AG04450 (cell line): ENCODE results near the gene TCP11. TPM values are rescaled to one million over a fixed set of nuclear protein-coding genes. Genes with fewer than 3 reads are reported as not detected.

Source experiments
- CTCF ChIA-PET: fragments of 300-600, 350-600 bp; formaldehyde crosslinking; extraction: SDS; loops from one replicate; lab custom pipeline; 2022; ENCODE audit warnings: antibody characterized with exemption, inconsistent platforms; lab: Charles Lee
- POLR2A ChIA-PET: fragments of 350-600 bp; formaldehyde crosslinking; extraction: SDS; loops from one replicate; lab custom pipeline; 2021; ENCODE audit warnings: antibody characterized with exemption, inconsistent platforms; lab: Yijun Ruan, JAX
- DNase-seq: peaks from one replicate; pipeline ENCODE4 v3.0.0-alpha.2; 2011; ENCODE audit warnings: low read depth, low spot score
- H3K27ac ChIP-seq: one replicate; pipeline ENCODE4 v1.5.1; 2012; ENCODE audit warnings: low read depth, low read length, control low read depth
- H3K27me3 ChIP-seq: one replicate; pipeline ENCODE4 v1.6.0; 2012; ENCODE audit warnings: low read length; ENCODE audit not compliant: control insufficient read depth, insufficient read depth
- H3K4me3 ChIP-seq: 2 replicates; pipeline ENCODE4 v1.5.1; 2011; ENCODE audit warnings: mild to moderate bottlenecking, low read depth, low read length, control low read depth
- H3K9me3 ChIP-seq: 2 replicates; pipeline ENCODE4 v1.5.1; 2012; ENCODE audit warnings: low read length; ENCODE audit not compliant: control insufficient read depth, insufficient read depth
- polyA minus RNA-seq: library from RNA; depleted of rRNA, polyadenylated mRNA; stranded (reverse); fragments of >200 nt; gene quantifications from 2 replicates; pipeline ENCODE4 v1.2.3, GENCODE V29; 2011; rRNA and poly(A)+ RNA removed
- polyA plus RNA-seq: library from polyadenylated mRNA; depleted of rRNA; stranded (reverse); fragments of >200 nt; gene quantifications from 2 replicates; pipeline ENCODE4 v1.2.3, GENCODE V29; 2011; rRNA removed
- TF ChIP-seq, protein P1 (sequence below): IDR thresholded peaks from 2 replicates; pipeline ENCODE4 v1.5.1; 2011; ENCODE audit warnings: low read depth, low read length, control low read depth, inconsistent platforms

TCP11 gene
- polyA plus RNA-seq (0.11 and 0.15 TPM in 2 replicates), polyA minus RNA-seq (0.23 and 0.26 TPM in 2 replicates)

DNA sequence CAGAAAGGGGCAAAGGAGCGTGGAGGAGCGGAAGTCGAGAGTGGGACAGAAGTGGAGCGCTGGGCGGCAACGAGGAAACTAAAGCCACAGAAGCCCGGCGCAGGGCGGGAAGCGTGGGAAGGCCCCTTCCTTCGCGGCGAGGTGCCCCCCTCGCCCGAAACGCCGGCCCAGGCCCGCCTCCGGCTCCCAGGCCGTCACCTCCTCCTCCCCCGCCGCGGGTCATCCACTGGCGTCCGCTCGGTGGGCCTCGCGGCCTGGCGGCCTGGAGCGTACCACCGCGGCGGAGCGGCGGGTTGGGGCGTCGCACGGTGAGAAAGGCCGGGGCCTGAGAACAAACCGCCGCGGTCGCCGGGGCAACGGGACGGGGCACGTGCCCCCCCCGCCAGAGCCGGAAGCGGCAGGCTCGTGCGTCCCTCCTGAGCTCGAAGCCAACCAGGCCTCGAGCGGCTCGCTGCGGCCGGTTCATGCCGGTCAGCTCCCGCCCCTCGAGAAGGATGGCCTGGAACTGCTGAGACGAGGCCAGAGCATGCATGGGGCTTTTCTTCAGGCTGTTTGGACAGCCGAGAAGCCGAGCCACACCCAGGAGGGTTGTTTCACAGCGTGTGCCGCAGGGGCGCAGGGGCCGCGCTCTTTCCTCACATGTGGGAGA, at the start of gene TCP11:
TSS of gene TCP11 (minus strand) at position 333 of the 649 bp plus-strand sequence. CDS start 469 bp downstream, outside the sequence.
- Histone ChIP-seq H3K4me3 (no peak within 1 kb of the TSS), H3K27me3 (no peaks in the 10 kb centered on the region), H3K9me3 (no peaks in the 10 kb centered on the region), H3K27ac (no peak within 1 kb of the TSS)
- CTCF ChIA-PET = interaction anchor here (0.9 to 4.8 kb wide), 2 partner anchors 115 to 154 kb away, joined by 3 to 178 read pairs; no protein-coding TSS in a partner anchor
- TF ChIP-seq, protein P1, sequence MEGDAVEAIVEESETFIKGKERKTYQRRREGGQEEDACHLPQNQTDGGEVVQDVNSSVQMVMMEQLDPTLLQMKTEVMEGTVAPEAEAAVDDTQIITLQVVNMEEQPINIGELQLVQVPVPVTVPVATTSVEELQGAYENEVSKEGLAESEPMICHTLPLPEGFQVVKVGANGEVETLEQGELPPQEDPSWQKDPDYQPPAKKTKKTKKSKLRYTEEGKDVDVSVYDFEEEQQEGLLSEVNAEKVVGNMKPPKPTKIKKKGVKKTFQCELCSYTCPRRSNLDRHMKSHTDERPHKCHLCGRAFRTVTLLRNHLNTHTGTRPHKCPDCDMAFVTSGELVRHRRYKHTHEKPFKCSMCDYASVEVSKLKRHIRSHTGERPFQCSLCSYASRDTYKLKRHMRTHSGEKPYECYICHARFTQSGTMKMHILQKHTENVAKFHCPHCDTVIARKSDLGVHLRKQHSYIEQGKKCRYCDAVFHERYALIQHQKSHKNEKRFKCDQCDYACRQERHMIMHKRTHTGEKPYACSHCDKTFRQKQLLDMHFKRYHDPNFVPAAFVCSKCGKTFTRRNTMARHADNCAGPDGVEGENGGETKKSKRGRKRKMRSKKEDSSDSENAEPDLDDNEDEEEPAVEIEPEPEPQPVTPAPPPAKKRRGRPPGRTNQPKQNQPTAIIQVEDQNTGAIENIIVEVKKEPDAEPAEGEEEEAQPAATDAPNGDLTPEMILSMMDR = no peak
- DNase-seq = no peak
- POLR2A ChIA-PET = no interaction called here

DNA sequence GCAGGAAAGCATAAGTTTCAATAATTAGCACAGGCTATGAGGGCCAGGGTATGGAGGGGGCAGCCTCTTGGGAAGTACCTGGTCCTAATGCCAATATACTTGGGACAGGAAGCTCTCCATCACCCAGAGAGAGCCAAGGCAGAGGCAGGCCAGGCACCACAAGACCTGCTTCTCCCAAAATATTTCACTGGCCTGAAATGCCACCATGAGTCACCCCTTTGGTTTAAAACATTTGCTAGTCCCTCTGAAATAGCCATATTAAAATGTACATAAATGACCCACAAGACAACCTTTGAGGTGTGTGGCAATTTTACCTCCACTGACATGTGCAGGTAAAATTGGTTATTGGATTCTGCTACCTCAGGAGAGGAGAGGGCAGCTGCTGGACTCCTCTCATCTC, 49.2 kb upstream of the TCP11 start:
- H3K27me3 ChIP-seq = no peaks in the 10 kb centered on the region
- no peaks in the 10 kb centered on the region for H3K9me3 ChIP-seq
- ChIA-PET POLR2A (no interaction called here), CTCF (interaction anchor here (1.0 kb wide), 1 partner anchor 15 kb away, joined by 7 read pairs; no protein-coding TSS in a partner anchor)
- DNase-seq = no peak
- TF ChIP-seq, protein P1 = no peak
- no peak overlapping the region for H3K4me3 ChIP-seq
- H3K27ac ChIP-seq = no peak overlapping the region

DNA sequence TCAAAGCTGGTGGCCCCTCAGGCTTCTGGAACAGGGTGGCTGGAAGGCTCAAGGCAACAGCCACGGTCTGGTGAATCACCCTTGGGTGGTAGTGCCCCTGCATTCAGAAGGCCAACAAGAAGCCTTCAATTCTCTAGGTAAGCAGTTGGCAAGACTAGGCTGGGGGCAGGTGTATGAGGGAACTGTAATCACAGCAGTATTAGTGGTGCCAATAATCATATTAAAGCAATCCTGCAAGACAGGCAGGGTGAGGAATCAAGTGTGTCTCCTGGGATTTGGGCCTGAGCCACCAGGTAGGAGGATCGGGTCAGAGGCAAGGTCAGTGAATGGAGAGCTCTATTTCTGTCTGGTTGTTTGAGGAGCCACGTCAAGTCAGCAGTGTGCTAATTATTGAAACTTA, 47.7 kb upstream of the TCP11 start:
- DNase-seq = no peak
- POLR2A ChIA-PET = no interaction called here
- Histone ChIP-seq H3K9me3 (no peaks in the 10 kb centered on the region), H3K27ac (no peak overlapping the region), H3K4me3 (no peak overlapping the region), H3K27me3 (no peaks in the 10 kb centered on the region)
- TF ChIP-seq, protein P1 = no peak
- CTCF ChIA-PET = interaction anchor here (4.1 kb wide), 1 partner anchor 16 kb away, joined by 35 read pairs; no protein-coding TSS in a partner anchor

DNA sequence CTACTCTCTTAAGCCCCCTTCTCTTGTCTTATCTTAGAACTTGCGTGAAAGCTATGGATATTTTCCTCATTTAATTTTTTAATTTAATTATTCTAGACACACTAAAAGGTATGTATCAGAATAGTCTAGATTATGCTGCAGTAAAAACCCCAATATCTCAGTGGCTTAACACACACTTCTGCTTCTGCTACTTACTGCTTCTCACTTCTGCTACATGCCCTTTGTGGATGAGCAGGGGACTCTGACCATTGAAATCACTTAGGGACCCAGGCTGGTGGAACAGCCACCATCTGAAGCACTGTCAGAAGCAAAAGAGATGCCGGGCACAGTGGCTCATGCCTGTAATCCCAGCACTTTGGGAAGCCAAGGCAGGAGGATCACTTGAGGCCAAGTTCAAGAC, 45.4 kb upstream of the TCP11 start:
- no peak for DNase-seq
- TF ChIP-seq, protein P1 = no peak
- Histone ChIP-seq H3K4me3 (no peak overlapping the region), H3K9me3 (no peaks in the 10 kb centered on the region; the same call in 1 of the 2 replicates), H3K27ac (no peak overlapping the region), H3K27me3 (no peaks in the 10 kb centered on the region)
- CTCF ChIA-PET = interaction anchor here (1.3 to 4.1 kb wide), 2 partner anchors 16 to 18 kb away, joined by 3 to 35 read pairs; no protein-coding TSS in a partner anchor
- POLR2A ChIA-PET = interaction anchor here (0.7 kb wide), 1 partner anchor 614 kb away, joined by 3 read pairs; no protein-coding TSS in a partner anchor

DNA sequence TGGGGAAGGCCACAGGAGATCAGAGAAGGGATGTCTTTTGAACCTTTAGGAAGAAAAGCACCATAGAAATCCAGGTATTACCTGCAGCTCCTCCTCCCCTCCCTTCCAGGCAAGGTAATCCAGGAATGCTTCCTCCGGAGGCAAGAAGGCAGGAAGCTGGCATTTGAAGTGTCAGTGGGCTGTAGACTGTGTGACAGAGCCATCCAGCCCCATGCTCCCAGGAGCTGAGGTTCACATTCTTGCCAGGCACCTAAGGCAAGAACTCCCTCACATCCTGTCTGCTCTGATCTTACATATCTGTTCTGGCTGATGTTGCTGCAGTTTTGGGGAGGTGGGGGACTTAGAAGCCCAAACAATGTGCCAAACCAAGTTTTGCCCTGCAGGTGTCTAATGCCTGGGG, 44.8 kb upstream of the TCP11 start:
- CTCF ChIA-PET = interaction anchor here (1.3 to 4.1 kb wide), 2 partner anchors 16 to 19 kb away, joined by 3 to 35 read pairs; no protein-coding TSS in a partner anchor
- TF ChIP-seq, protein P1 = no peak
- no peak overlapping the region for H3K4me3 ChIP-seq
- no peak for DNase-seq
- POLR2A ChIA-PET = no interaction called here
- no peaks in the 10 kb centered on the region for H3K27me3 ChIP-seq
- H3K27ac ChIP-seq = no peak overlapping the region
- no peaks in the 10 kb centered on the region; the same call in 1 of the 2 replicates for H3K9me3 ChIP-seq
